SIG-M5 treated with dmso at 0.1 percent for 504 hours (cell line): Measurements from ENCODE around the gene CEP72.
"Not testable (repeated sequence)": the region's sequence is repeated elsewhere in the genome, so short reads cannot be mapped to it uniquely, and the experiment has no call there.

Source experiments
- DNase-seq: peaks from one replicate; lab custom pipeline; 2025; ENCODE audit not compliant: unreplicated experiment; lab: John Stamatoyannopoulos, UW

CEP72 gene

GRCh38 chr5:597871-598563 is 14.1 kb upstream of the CEP72 start:
- DNase-seq: no peak

- no peak for DNase-seq
Measured at GRCh38 chr5:598564-598890, 13.6 kb upstream of the CEP72 start.

- no peak for DNase-seq
Measured at GRCh38 chr5:600886-601541, 11.1 kb upstream of the CEP72 start.

- DNase-seq: no peak
Measured at GRCh38 chr5:601771-602465, 10.2 kb upstream of the CEP72 start.

GRCh38 chr5:602466-603035 is 9.6 kb upstream of the CEP72 start:
- DNase-seq: no peak

- no peak for DNase-seq
Measured at GRCh38 chr5:603081-603998, 8.8 kb upstream of the CEP72 start.

- no peak for DNase-seq
Measured at GRCh38 chr5:604391-604831, 7.7 kb upstream of the CEP72 start.

GRCh38 chr5:605090-605489 is 7.0 kb upstream of the CEP72 start:
- DNase-seq: not testable (repeated sequence)

- DNase-seq: no peak
Measured at GRCh38 chr5:606061-606460, 6.1 kb upstream of the CEP72 start.

GRCh38 chr5:606526-607399 is 5.4 kb upstream of the CEP72 start:
- no peak for DNase-seq

- DNase-seq: peak; percentile 79
Measured at GRCh38 chr5:607541-608428, 4.4 kb upstream of the CEP72 start.

- DNase-seq: no peak
Measured at GRCh38 chr5:608429-609370, 3.4 kb upstream of the CEP72 start.

GRCh38 chr5:609506-609905 is 2.6 kb upstream of the CEP72 start:
- DNase-seq: no peak

GRCh38 chr5:610011-610743 is 2.0 kb upstream of the CEP72 start:
- no peak for DNase-seq

- DNase-seq: no peak
Measured at GRCh38 chr5:610744-611730, 1.1 kb upstream of the CEP72 start.
